ENCODE data around the gene MAN2A2.

The MAN2A2 gene

GRCh38 chr15:90885432-90886290 lies 17.4 kb upstream of the MAN2A2 start:
- peak; percentile 59 to 63 for DNase-seq
- H3K27ac ChIP-seq (ENCODE audit: low read depth, low read length) = peak overlapping the region; percentile 92
- no peak overlapping the region for H3K9ac ChIP-seq (ENCODE audit: low read length)
- no peak overlapping the region for H3K4me3 ChIP-seq (ENCODE audit: low read depth, low read length)
- H3K23ac ChIP-seq (ENCODE audit: low read length) = no peak overlapping the region
- H3K79me1 ChIP-seq (ENCODE audit: low read length) = peaks cover 20% of the 10 kb centered on the region
- H3K27me3 ChIP-seq (ENCODE audit: insufficient read depth, low read length) = no peaks in the 10 kb centered on the region
- peak overlapping the region; percentile 8 for H2AFZ ChIP-seq (ENCODE audit: insufficient read depth, low read length, poor library complexity)
- H2BK5ac ChIP-seq (ENCODE audit: low read depth, low read length, poor library complexity) = no peak overlapping the region
- H3K4me2 ChIP-seq (ENCODE audit: low read length) = no peak overlapping the region
- peaks cover 7% of the 10 kb centered on the region for H3K9me3 ChIP-seq (ENCODE audit: insufficient read depth, low read depth, low read length)
- peak overlapping the region; percentile 11 for H3K18ac ChIP-seq (ENCODE audit: low read length)
- peak overlapping the region; percentile 74 for H2BK12ac ChIP-seq (ENCODE audit: low read length)
- H2BK120ac ChIP-seq (ENCODE audit: insufficient read depth, low read length, poor library complexity) = peak overlapping the region; percentile 86
- H4K8ac ChIP-seq (ENCODE audit: low read depth, low read length) = peak overlapping the region; percentile 23
- no CpG with 5 or more reads among the region's 23 CpGs for WGBS (ENCODE audit: extremely low coverage, insufficient coverage, insufficient read length)
- peak overlapping the region; percentile 96 for H4K91ac ChIP-seq (ENCODE audit: low read depth, low read length)
- H3K4ac ChIP-seq (ENCODE audit: low read depth, low read length) = peak overlapping the region; percentile 16
- no peak overlapping the region for H4K12ac ChIP-seq (ENCODE audit: low read depth, low read length)
- peaks cover 9% of the 10 kb centered on the region for H3K79me2 ChIP-seq (ENCODE audit: control insufficient read depth, insufficient read depth, low read length, poor library complexity)
- peak overlapping the region; percentile 38 for H3K14ac ChIP-seq (ENCODE audit: low read length)
- H3K36me3 ChIP-seq (ENCODE audit: control insufficient read depth in 1 of 2, insufficient read depth in 2 of 2, low read length in 2 of 2) = peaks cover 43 to 49% of the 10 kb centered on the region in 2 experiments
- H2AK5ac ChIP-seq (ENCODE audit: low read length) = peak overlapping the region; percentile 53
- H3K4me1 ChIP-seq (ENCODE audit: control insufficient read depth in 1 of 2, insufficient read depth in 2 of 2, low read length in 2 of 2) = peaks cover 22 to 24% of the 10 kb centered on the region in 2 experiments

GRCh38 chr15:90886291-90886614 lies 16.8 kb upstream of the MAN2A2 start:
- H2AK5ac ChIP-seq (ENCODE audit: low read length) = no peak overlapping the region
- WGBS (ENCODE audit: extremely low coverage, insufficient coverage, insufficient read length) = no CpG with 5 or more reads among the region's 5 CpGs
- H3K79me2 ChIP-seq (ENCODE audit: control insufficient read depth, insufficient read depth, low read length, poor library complexity) = peaks cover 9% of the 10 kb centered on the region

GRCh38 chr15:90887037-90887481 lies 16.0 kb upstream of the MAN2A2 start:
- Histone ChIP-seq H3K79me2 (ENCODE audit: control insufficient read depth, insufficient read depth, low read length, poor library complexity) (peaks cover 9% of the 10 kb centered on the region), H3K23ac (ENCODE audit: low read length) (no peak overlapping the region), H3K9me3 (ENCODE audit: insufficient read depth, low read depth, low read length) (peaks cover 7% of the 10 kb centered on the region), H2BK120ac (ENCODE audit: insufficient read depth, low read length, poor library complexity) (no peak overlapping the region), H3K36me3 (ENCODE audit: control insufficient read depth in 1 of 2, insufficient read depth in 2 of 2, low read length in 2 of 2) (peaks cover 43 to 48% of the 10 kb centered on the region in 2 experiments), H3K79me1 (ENCODE audit: low read length) (peaks cover 20% of the 10 kb centered on the region), H3K4ac (ENCODE audit: low read depth, low read length) (no peak overlapping the region), H3K9ac (ENCODE audit: low read length) (no peak overlapping the region), H3K18ac (ENCODE audit: low read length) (no peak overlapping the region), H2AFZ (ENCODE audit: insufficient read depth, low read length, poor library complexity) (no peak overlapping the region), H3K4me2 (ENCODE audit: low read length) (no peak overlapping the region), H2BK12ac (ENCODE audit: low read length) (no peak overlapping the region), H4K91ac (ENCODE audit: low read depth, low read length) (no peak overlapping the region), H3K14ac (ENCODE audit: low read length) (no peak overlapping the region), H3K4me3 (ENCODE audit: low read depth, low read length) (no peak overlapping the region), H4K12ac (ENCODE audit: low read depth, low read length) (no peak overlapping the region), H3K27me3 (ENCODE audit: insufficient read depth, low read length) (no peaks in the 10 kb centered on the region), H4K8ac (ENCODE audit: low read depth, low read length) (no peak overlapping the region), H2BK5ac (ENCODE audit: low read depth, low read length, poor library complexity) (no peak overlapping the region), H2AK5ac (ENCODE audit: low read length) (no peak overlapping the region), H3K4me1 (ENCODE audit: control insufficient read depth in 1 of 2, insufficient read depth in 2 of 2, low read length in 2 of 2) (peaks cover 22 to 24% of the 10 kb centered on the region in 2 experiments), H3K27ac (ENCODE audit: low read depth, low read length) (no peak overlapping the region)
- WGBS (ENCODE audit: extremely low coverage, insufficient coverage, insufficient read length) = no CpG with 5 or more reads among the region's 13 CpGs
- peak; percentile 48 to 69 for DNase-seq

More at GRCh38 chr15:90886291-90886614, 16.8 kb upstream of the MAN2A2 start:
- Histone ChIP-seq H3K14ac (ENCODE audit: low read length) (no peak overlapping the region), H3K27me3 (ENCODE audit: insufficient read depth, low read length) (no peaks in the 10 kb centered on the region), H2BK120ac (ENCODE audit: insufficient read depth, low read length, poor library complexity) (no peak overlapping the region), H3K9ac (ENCODE audit: low read length) (no peak overlapping the region), H3K36me3 (ENCODE audit: control insufficient read depth in 1 of 2, insufficient read depth in 2 of 2, low read length in 2 of 2) (peaks cover 43 to 48% of the 10 kb centered on the region in 2 experiments), H3K4ac (ENCODE audit: low read depth, low read length) (no peak overlapping the region), H3K4me3 (ENCODE audit: low read depth, low read length) (no peak overlapping the region), H3K27ac (ENCODE audit: low read depth, low read length) (no peak overlapping the region), H2AFZ (ENCODE audit: insufficient read depth, low read length, poor library complexity) (no peak overlapping the region), H3K4me2 (ENCODE audit: low read length) (no peak overlapping the region), H4K12ac (ENCODE audit: low read depth, low read length) (no peak overlapping the region), H3K23ac (ENCODE audit: low read length) (no peak overlapping the region), H3K9me3 (ENCODE audit: insufficient read depth, low read depth, low read length) (peaks cover 7% of the 10 kb centered on the region), H3K4me1 (ENCODE audit: control insufficient read depth in 1 of 2, insufficient read depth in 2 of 2, low read length in 2 of 2) (peaks cover 22 to 24% of the 10 kb centered on the region in 2 experiments), H2BK12ac (ENCODE audit: low read length) (no peak overlapping the region), H4K91ac (ENCODE audit: low read depth, low read length) (no peak overlapping the region), H2BK5ac (ENCODE audit: low read depth, low read length, poor library complexity) (no peak overlapping the region), H3K18ac (ENCODE audit: low read length) (no peak overlapping the region), H3K79me1 (ENCODE audit: low read length) (peaks cover 20% of the 10 kb centered on the region), H4K8ac (ENCODE audit: low read depth, low read length) (no peak overlapping the region)
- DNase-seq = no peak

GRCh38 chr15:90889313-90889730 lies 13.8 kb upstream of the MAN2A2 start:
- no peak overlapping the region for H2BK12ac ChIP-seq (ENCODE audit: low read length)

More at GRCh38 chr15:90889313-90889730, 13.8 kb upstream of the MAN2A2 start:
- no CpG with 5 or more reads among the region's 18 CpGs for WGBS (ENCODE audit: extremely low coverage, insufficient coverage, insufficient read length)
- H2BK5ac ChIP-seq (ENCODE audit: low read depth, low read length, poor library complexity) = no peak overlapping the region
- H2AFZ ChIP-seq (ENCODE audit: insufficient read depth, low read length, poor library complexity) = no peak overlapping the region
- no peak overlapping the region for H3K4me3 ChIP-seq (ENCODE audit: low read depth, low read length)
- H3K36me3 ChIP-seq (ENCODE audit: control insufficient read depth in 1 of 2, insufficient read depth in 2 of 2, low read length in 2 of 2) = peaks cover 54 to 58% of the 10 kb centered on the region in 2 experiments
- no peak overlapping the region for H2AK5ac ChIP-seq (ENCODE audit: low read length)
- DNase-seq = peak; percentile 45 to 68
- peaks cover 12% of the 10 kb centered on the region for H3K79me1 ChIP-seq (ENCODE audit: low read length)
- no peak overlapping the region for H2BK120ac ChIP-seq (ENCODE audit: insufficient read depth, low read length, poor library complexity)
- H4K8ac ChIP-seq (ENCODE audit: low read depth, low read length) = no peak overlapping the region
- H3K27ac ChIP-seq (ENCODE audit: low read depth, low read length) = no peak overlapping the region
- H3K23ac ChIP-seq (ENCODE audit: low read length) = no peak overlapping the region
- no peak overlapping the region for H3K14ac ChIP-seq (ENCODE audit: low read length)
- no peaks in the 10 kb centered on the region for H3K27me3 ChIP-seq (ENCODE audit: insufficient read depth, low read length)
- no peak overlapping the region for H3K4ac ChIP-seq (ENCODE audit: low read depth, low read length)
- peaks cover 5% of the 10 kb centered on the region for H3K79me2 ChIP-seq (ENCODE audit: control insufficient read depth, insufficient read depth, low read length, poor library complexity)
- no peak overlapping the region for H3K18ac ChIP-seq (ENCODE audit: low read length)
- H4K91ac ChIP-seq (ENCODE audit: low read depth, low read length) = no peak overlapping the region
- no peak overlapping the region for H4K12ac ChIP-seq (ENCODE audit: low read depth, low read length)
- H3K9me3 ChIP-seq (ENCODE audit: insufficient read depth, low read depth, low read length) = peaks cover 7% of the 10 kb centered on the region
- H3K4me1 ChIP-seq (ENCODE audit: control insufficient read depth in 1 of 2, insufficient read depth in 2 of 2, low read length in 2 of 2) = peaks cover 13 to 15% of the 10 kb centered on the region in 2 experiments
- H3K9ac ChIP-seq (ENCODE audit: low read length) = no peak overlapping the region
- no peak overlapping the region for H3K4me2 ChIP-seq (ENCODE audit: low read length)
